Hepatocyte (in vitro differentiated cells): Measurements from ENCODE around the gene VAMP1. TPM values are rescaled to one million over a fixed set of nuclear protein-coding genes. Genes with fewer than 3 reads are reported as not detected.
"Not testable (repeated sequence)": the region's sequence is repeated elsewhere in the genome, so short reads cannot be mapped to it uniquely, and the experiment has no call there.

Experiments
- DNase-seq: peaks from one replicate; pipeline ENCODE4 v3.0.0-alpha.2; 2016; ENCODE audit warnings: low spot score
- H2AFZ ChIP-seq: fragments of 200-600 bp; sonication (generic); 2 replicates; pipeline ENCODE4 v1.6.0; 2016; ENCODE audit warnings: antibody characterized with exemption, mild to moderate bottlenecking
- H3K27ac ChIP-seq: fragments of 200-600 bp; sonication (generic); 2 replicates; pipeline ENCODE4 v1.5.1; 2016; ENCODE audit warnings: mild to moderate bottlenecking
- H3K27me3 ChIP-seq: fragments of 200-600 bp; sonication (generic); 2 replicates; pipeline ENCODE4 v1.6.1; 2016
- H3K36me3 ChIP-seq: fragments of 200-600 bp; sonication (generic); replicated peaks from 2 replicates; pipeline ENCODE4 v1.5.1; 2016; ENCODE audit warnings: low read depth; ENCODE audit not compliant: insufficient read depth
- H3K4me1 ChIP-seq: fragments of 200-600 bp; sonication (generic); 2 replicates; pipeline ENCODE4 v1.5.1; 2016; ENCODE audit warnings: mild to moderate bottlenecking, moderate library complexity; ENCODE audit not compliant: insufficient read depth
- H3K4me2 ChIP-seq: fragments of 200-600 bp; sonication (generic); 2 replicates; pipeline ENCODE4 v1.6.0; 2016
- H3K4me3 ChIP-seq: fragments of 200-600 bp; sonication (generic); 2 replicates; pipeline ENCODE4 v1.5.1; 2016; ENCODE audit warnings: mild to moderate bottlenecking
- H3K79me2 ChIP-seq: fragments of 200-600 bp; sonication (generic); 2 replicates; pipeline ENCODE4 v1.6.0; 2017; ENCODE audit warnings: mild to moderate bottlenecking
- H3K9me2 ChIP-seq: fragments of 200-600 bp; sonication (generic); replicated peaks from 2 replicates; pipeline ENCODE4 v1.6.0; 2017; ENCODE audit warnings: mild to moderate bottlenecking; ENCODE audit not compliant: insufficient read depth
- H3K9me3 ChIP-seq: fragments of 200-600 bp; sonication (generic); 2 replicates; pipeline ENCODE4 v1.5.1; 2016; ENCODE audit warnings: low read depth, mild to moderate bottlenecking
- H4K20me1 ChIP-seq: fragments of 200-600 bp; sonication (generic); 2 replicates; pipeline ENCODE4 v1.6.0; 2016; ENCODE audit warnings: mild to moderate bottlenecking; ENCODE audit not compliant: insufficient read depth, poor library complexity, severe bottlenecking
- EZH2 ChIP-seq: fragments of 200-600 bp; sonication (generic); IDR thresholded peaks from 2 replicates; pipeline ENCODE4 v1.6.1; 2016; ENCODE audit warnings: antibody characterized with exemption, mild to moderate bottlenecking, borderline replicate concordance
- EZH2phosphoT487 ChIP-seq: fragments of 200-600 bp; sonication (generic); IDR thresholded peaks from one replicate; pipeline ENCODE4 v1.6.1; 2018; ENCODE audit warnings: antibody characterized with exemption, mild to moderate bottlenecking, low read depth, moderate library complexity; ENCODE audit not compliant: unreplicated experiment, severe bottlenecking
- WGBS: methylation state at CpG from one replicate; pipeline ENCODE4 v1.1.6; 2016; ENCODE audit warnings: low lambda C conversion rate; ENCODE audit errors: missing lambda C conversion rate; 5-methylcytosine and 5-hydroxymethylcytosine counted together
- polyA plus RNA-seq: library from polyadenylated mRNA; unstranded; fragments of >200 nt; fragmentation: Nextera tagmentation; extraction: Ambion mirVana; gene quantifications from 2 replicates; pipeline ENCODE4 v1.2.1, GENCODE V29; 2016
- total RNA-seq: library from RNA; depleted of rRNA; stranded (reverse); fragments of >200 nt; gene quantifications from 2 replicates; pipeline ENCODE4 v1.2.3, GENCODE V29; 2014
- TF ChIP-seq, protein P1 (sequence below): fragments of 200-600 bp; sonication (generic); IDR thresholded peaks from 2 replicates; pipeline ENCODE4 v1.5.1; 2016; ENCODE audit warnings: antibody characterized with exemption, mild to moderate bottlenecking; ENCODE audit not compliant: poor library complexity

Gene VAMP1
- total and polyA plus RNA-seq, 2 experiments from 2014 or later, result 5.0 to 5.9 TPM

DNA sequence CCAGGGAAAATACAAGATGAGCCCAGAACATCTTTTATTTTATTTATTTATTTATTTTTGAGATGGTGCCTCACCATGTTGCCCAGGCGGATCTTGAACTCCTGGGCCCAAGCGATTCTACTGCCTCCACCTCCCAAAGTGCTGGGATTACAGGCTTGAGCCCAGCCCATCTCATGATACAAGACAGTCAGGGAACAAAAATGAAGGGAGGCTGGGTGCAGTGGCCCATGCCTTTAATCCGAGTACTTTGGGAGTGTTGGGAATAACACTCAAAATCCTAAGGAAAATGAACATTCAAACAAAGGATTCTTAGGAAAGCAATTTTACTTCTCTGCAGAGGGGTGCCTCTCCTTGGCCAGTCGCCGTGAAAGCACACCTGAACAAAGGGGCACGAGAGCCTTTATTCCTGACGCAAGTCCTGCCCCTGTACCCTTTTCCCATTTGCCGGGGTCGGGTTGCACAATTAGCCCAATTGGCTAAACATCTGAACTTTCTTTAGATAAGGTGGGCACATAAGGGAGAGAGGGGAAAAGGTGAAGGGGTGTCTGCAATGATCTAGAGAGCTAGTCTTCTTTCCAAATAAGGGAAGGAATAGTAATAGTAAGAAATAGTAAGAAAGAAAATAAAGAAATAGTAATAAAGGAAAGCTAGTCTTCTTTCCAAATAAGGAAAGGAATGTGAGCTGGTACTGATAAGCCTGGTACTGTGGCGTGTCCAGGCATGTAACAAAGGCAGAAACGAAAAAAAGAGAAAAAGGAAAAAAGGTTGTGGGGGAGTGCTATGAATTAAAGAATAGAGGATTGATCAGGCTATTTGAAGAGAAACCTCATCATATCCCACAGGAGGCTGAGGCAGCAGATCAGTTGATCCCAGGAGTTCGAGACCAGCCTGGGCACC, 36.9 kb upstream of the VAMP1 start:
- Histone ChIP-seq H3K27ac (peak overlapping the region; percentile 81), H2AFZ (peak overlapping the region; percentile 41), H3K27me3 (no peaks in the 10 kb centered on the region), H3K79me2 (peaks cover 30% of the 10 kb centered on the region), H3K4me2 (peak overlapping the region; percentile 27), H4K20me1 (no peaks in the 10 kb centered on the region), H3K9me2 (no peaks in the 10 kb centered on the region), H3K9me3 (no peaks in the 10 kb centered on the region), H3K4me1 (peaks cover 4% of the 10 kb centered on the region), H3K36me3 (no peaks in the 10 kb centered on the region), H3K4me3 (no peak overlapping the region)
- DNase-seq, result no peak
- WGBS, result 52% methylated on average over 12 of the region's 12 CpGs
- TF ChIP-seq EZH2phosphoT487 (no peak), EZH2 (no peak)
- TF ChIP-seq, protein P1, sequence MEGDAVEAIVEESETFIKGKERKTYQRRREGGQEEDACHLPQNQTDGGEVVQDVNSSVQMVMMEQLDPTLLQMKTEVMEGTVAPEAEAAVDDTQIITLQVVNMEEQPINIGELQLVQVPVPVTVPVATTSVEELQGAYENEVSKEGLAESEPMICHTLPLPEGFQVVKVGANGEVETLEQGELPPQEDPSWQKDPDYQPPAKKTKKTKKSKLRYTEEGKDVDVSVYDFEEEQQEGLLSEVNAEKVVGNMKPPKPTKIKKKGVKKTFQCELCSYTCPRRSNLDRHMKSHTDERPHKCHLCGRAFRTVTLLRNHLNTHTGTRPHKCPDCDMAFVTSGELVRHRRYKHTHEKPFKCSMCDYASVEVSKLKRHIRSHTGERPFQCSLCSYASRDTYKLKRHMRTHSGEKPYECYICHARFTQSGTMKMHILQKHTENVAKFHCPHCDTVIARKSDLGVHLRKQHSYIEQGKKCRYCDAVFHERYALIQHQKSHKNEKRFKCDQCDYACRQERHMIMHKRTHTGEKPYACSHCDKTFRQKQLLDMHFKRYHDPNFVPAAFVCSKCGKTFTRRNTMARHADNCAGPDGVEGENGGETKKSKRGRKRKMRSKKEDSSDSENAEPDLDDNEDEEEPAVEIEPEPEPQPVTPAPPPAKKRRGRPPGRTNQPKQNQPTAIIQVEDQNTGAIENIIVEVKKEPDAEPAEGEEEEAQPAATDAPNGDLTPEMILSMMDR, result no peak

DNA sequence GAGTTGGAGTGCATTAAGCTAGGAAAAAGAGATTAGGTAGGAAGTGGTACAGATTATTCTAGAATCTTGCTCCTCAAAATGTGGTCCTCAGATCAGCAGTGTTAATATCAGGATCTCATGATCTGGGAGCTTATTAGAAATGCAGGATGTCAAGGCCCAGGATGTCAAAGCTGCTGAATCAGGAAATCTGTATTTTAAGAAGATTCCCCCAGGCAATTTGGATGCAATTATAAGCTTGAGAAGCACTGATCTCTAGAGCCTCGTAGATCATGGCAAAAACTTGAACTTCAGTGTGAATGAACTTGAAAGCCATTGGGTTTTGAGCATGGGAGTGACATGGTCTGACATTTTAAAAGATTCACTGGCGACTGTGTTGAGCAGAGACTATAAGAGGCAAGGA, 30.0 kb upstream of the VAMP1 start:
- no peak for DNase-seq
- no peak overlapping the region for H3K4me2 ChIP-seq
- no peak overlapping the region for H2AFZ ChIP-seq
- no peak overlapping the region for H3K27ac ChIP-seq
- H3K36me3 ChIP-seq, result no peaks in the 10 kb centered on the region
- no peaks in the 10 kb centered on the region for H4K20me1 ChIP-seq
- no peaks in the 10 kb centered on the region for H3K27me3 ChIP-seq
- H3K79me2 ChIP-seq, result peaks cover 56% of the 10 kb centered on the region
- TF ChIP-seq EZH2phosphoT487 (no peak), EZH2 (no peak)
- TF ChIP-seq, protein P1, result no peak
- no peaks in the 10 kb centered on the region for H3K9me2 ChIP-seq
- H3K4me1 ChIP-seq, result peaks cover 3% of the 10 kb centered on the region
- H3K4me3 ChIP-seq, result no peak overlapping the region
- 90% methylated on average over 2 of the region's 2 CpGs for WGBS
- H3K9me3 ChIP-seq, result no peaks in the 10 kb centered on the region

DNA sequence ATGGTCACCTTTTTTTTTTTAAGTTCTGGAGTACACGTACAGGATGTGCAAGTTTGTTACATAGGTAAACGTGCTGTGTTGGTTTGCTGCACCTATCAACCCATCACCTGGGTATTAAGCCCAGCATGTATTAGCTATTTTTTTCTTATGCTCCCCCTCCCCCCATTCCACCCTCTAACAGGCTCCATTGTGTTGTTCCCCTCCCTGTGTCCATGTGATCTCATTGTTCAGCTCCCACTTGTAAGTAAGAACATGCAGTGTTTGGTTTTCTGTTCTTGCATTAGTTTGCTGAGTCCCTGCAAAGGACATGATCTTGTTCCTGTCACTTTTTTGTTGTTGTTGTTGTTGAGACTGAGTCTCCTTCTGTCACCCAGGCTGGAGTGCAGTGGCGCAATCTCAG, 26.8 kb upstream of the VAMP1 start:
- 91% methylated on average over 3 of the region's 3 CpGs for WGBS
- H4K20me1 ChIP-seq, H3K9me3 ChIP-seq, H3K9me2 ChIP-seq, H3K4me2 ChIP-seq, H2AFZ ChIP-seq, DNase-seq, H3K27ac ChIP-seq, H3K4me3 ChIP-seq, H3K27me3 ChIP-seq, H3K36me3 ChIP-seq: not testable (repeated sequence)
- peaks cover 14% of the 10 kb centered on the region for H3K4me1 ChIP-seq
- H3K79me2 ChIP-seq, result peaks cover 63% of the 10 kb centered on the region

DNA sequence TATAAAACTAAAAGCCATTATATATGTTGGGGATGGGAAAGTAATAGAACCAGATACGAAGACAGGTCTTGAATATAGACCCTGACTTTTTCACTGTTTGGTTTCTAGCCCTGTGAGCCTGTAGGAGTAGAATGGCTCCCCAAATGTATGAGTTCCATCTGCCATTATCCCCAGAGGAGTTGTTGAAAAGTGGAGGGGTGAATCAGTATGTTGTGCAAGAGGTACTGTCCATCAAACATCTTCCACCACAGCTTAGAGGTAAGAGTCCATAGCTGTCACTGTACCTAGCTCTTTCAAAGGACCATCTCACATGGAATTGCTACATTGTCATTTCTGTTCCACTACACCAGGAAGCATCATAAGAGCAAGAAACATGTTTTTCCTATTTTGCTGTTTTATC, 24.5 kb upstream of the VAMP1 start:
- no peak overlapping the region for H3K4me3 ChIP-seq
- H3K36me3 ChIP-seq, result no peaks in the 10 kb centered on the region
- H2AFZ ChIP-seq, result no peak overlapping the region
- H3K4me1 ChIP-seq, result peaks cover 16% of the 10 kb centered on the region
- no peak for TF ChIP-seq EZH2
- TF ChIP-seq EZH2phosphoT487, result no peak
- TF ChIP-seq, protein P1, result no peak
- no peak for DNase-seq
- H3K9me3 ChIP-seq, result no peaks in the 10 kb centered on the region
- H3K9me2 ChIP-seq, result no peaks in the 10 kb centered on the region
- H3K27ac ChIP-seq, result peak overlapping the region; percentile 18
- peak overlapping the region; percentile 82 for H3K4me2 ChIP-seq
- 71% methylated on average over 1 of the region's 1 CpG for WGBS
- no peaks in the 10 kb centered on the region for H3K27me3 ChIP-seq
- peaks cover 63% of the 10 kb centered on the region for H3K79me2 ChIP-seq
- H4K20me1 ChIP-seq, result no peaks in the 10 kb centered on the region
